HL-60 (cell line): ENCODE measurements around the gene EPHA4.

Experiments
- GABPA ChIP-seq: IDR thresholded peaks from 2 replicates; pipeline ENCODE4 v1.6.1; 2012; ENCODE audit warnings: low read depth
- POLR2AphosphoS5 ChIP-seq: IDR thresholded peaks from 2 replicates; pipeline ENCODE4 v1.6.1; 2012; ENCODE audit warnings: low read depth
- REST ChIP-seq: IDR thresholded peaks from 2 replicates; pipeline ENCODE4 v1.6.1; 2012; ENCODE audit warnings: low read depth; ENCODE audit not compliant: insufficient replicate concordance
- SPI1 ChIP-seq: IDR thresholded peaks from 2 replicates; pipeline ENCODE4 v1.6.1; 2012; ENCODE audit warnings: low read depth, mild to moderate bottlenecking, borderline replicate concordance
- TF ChIP-seq, protein P1 (sequence below): IDR thresholded peaks from one replicate; pipeline ENCODE4 v1.5.1; 2011; ENCODE audit warnings: low read length, control low read depth, inconsistent platforms; ENCODE audit not compliant: insufficient read depth

DNA sequence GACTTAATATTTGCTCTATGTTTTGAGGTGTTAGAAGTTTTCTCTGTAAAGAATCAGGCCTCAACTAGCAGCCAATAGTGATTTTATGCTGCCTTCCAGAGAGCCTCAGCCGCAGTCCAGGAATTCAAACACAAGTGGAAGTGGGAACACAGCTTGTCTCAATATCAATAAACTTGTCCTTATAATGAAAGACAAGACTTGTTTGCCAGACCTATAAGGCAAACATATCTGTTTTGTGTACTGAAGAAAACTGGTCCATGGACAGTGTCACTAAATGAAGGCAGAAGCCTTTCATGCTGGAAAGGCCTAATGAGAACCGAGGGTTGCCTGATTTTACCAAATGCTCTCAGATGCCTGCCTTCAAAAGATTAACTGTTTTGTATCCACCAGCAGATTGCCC, 182.2 kb downstream of the EPHA4 start:
- TF ChIP-seq, protein P1, sequence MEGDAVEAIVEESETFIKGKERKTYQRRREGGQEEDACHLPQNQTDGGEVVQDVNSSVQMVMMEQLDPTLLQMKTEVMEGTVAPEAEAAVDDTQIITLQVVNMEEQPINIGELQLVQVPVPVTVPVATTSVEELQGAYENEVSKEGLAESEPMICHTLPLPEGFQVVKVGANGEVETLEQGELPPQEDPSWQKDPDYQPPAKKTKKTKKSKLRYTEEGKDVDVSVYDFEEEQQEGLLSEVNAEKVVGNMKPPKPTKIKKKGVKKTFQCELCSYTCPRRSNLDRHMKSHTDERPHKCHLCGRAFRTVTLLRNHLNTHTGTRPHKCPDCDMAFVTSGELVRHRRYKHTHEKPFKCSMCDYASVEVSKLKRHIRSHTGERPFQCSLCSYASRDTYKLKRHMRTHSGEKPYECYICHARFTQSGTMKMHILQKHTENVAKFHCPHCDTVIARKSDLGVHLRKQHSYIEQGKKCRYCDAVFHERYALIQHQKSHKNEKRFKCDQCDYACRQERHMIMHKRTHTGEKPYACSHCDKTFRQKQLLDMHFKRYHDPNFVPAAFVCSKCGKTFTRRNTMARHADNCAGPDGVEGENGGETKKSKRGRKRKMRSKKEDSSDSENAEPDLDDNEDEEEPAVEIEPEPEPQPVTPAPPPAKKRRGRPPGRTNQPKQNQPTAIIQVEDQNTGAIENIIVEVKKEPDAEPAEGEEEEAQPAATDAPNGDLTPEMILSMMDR, result no peak
- TF ChIP-seq GABPA, result no peak
- no peak for TF ChIP-seq POLR2AphosphoS5
- no peak for TF ChIP-seq REST
- no peak for TF ChIP-seq SPI1
